Hepatocyte (in vitro differentiated cells): ENCODE results near the gene KIF26B. TPM values are rescaled to one million over a fixed set of nuclear protein-coding genes. Genes with fewer than 3 reads are reported as not detected.

Source experiments
- DNase-seq: peaks from one replicate; pipeline ENCODE4 v3.0.0-alpha.2; 2016; ENCODE audit warnings: low spot score
- H2AFZ ChIP-seq: fragments of 200-600 bp; sonication (generic); 2 replicates; pipeline ENCODE4 v1.6.0; 2016; ENCODE audit warnings: antibody characterized with exemption, mild to moderate bottlenecking
- H3K27ac ChIP-seq: fragments of 200-600 bp; sonication (generic); 2 replicates; pipeline ENCODE4 v1.5.1; 2016; ENCODE audit warnings: mild to moderate bottlenecking
- H3K27me3 ChIP-seq: fragments of 200-600 bp; sonication (generic); 2 replicates; pipeline ENCODE4 v1.6.1; 2016
- H3K36me3 ChIP-seq: fragments of 200-600 bp; sonication (generic); replicated peaks from 2 replicates; pipeline ENCODE4 v1.5.1; 2016; ENCODE audit warnings: low read depth; ENCODE audit not compliant: insufficient read depth
- H3K4me1 ChIP-seq: fragments of 200-600 bp; sonication (generic); 2 replicates; pipeline ENCODE4 v1.5.1; 2016; ENCODE audit warnings: mild to moderate bottlenecking, moderate library complexity; ENCODE audit not compliant: insufficient read depth
- H3K4me2 ChIP-seq: fragments of 200-600 bp; sonication (generic); 2 replicates; pipeline ENCODE4 v1.6.0; 2016
- H3K4me3 ChIP-seq: fragments of 200-600 bp; sonication (generic); 2 replicates; pipeline ENCODE4 v1.5.1; 2016; ENCODE audit warnings: mild to moderate bottlenecking
- H3K79me2 ChIP-seq: fragments of 200-600 bp; sonication (generic); 2 replicates; pipeline ENCODE4 v1.6.0; 2017; ENCODE audit warnings: mild to moderate bottlenecking
- H3K9me2 ChIP-seq: fragments of 200-600 bp; sonication (generic); replicated peaks from 2 replicates; pipeline ENCODE4 v1.6.0; 2017; ENCODE audit warnings: mild to moderate bottlenecking; ENCODE audit not compliant: insufficient read depth
- H3K9me3 ChIP-seq: fragments of 200-600 bp; sonication (generic); 2 replicates; pipeline ENCODE4 v1.5.1; 2016; ENCODE audit warnings: low read depth, mild to moderate bottlenecking
- H4K20me1 ChIP-seq: fragments of 200-600 bp; sonication (generic); 2 replicates; pipeline ENCODE4 v1.6.0; 2016; ENCODE audit warnings: mild to moderate bottlenecking; ENCODE audit not compliant: insufficient read depth, poor library complexity, severe bottlenecking
- EZH2 ChIP-seq: fragments of 200-600 bp; sonication (generic); IDR thresholded peaks from 2 replicates; pipeline ENCODE4 v1.6.1; 2016; ENCODE audit warnings: antibody characterized with exemption, mild to moderate bottlenecking, borderline replicate concordance
- EZH2phosphoT487 ChIP-seq: fragments of 200-600 bp; sonication (generic); IDR thresholded peaks from one replicate; pipeline ENCODE4 v1.6.1; 2018; ENCODE audit warnings: antibody characterized with exemption, mild to moderate bottlenecking, low read depth, moderate library complexity; ENCODE audit not compliant: unreplicated experiment, severe bottlenecking
- WGBS: methylation state at CpG from one replicate; pipeline ENCODE4 v1.1.6; 2016; ENCODE audit warnings: low lambda C conversion rate; ENCODE audit errors: missing lambda C conversion rate; 5-methylcytosine and 5-hydroxymethylcytosine counted together
- polyA plus RNA-seq: library from polyadenylated mRNA; unstranded; fragments of >200 nt; fragmentation: Nextera tagmentation; extraction: Ambion mirVana; gene quantifications from 2 replicates; pipeline ENCODE4 v1.2.1, GENCODE V29; 2016
- total RNA-seq: library from RNA; depleted of rRNA; stranded (reverse); fragments of >200 nt; gene quantifications from 2 replicates; pipeline ENCODE4 v1.2.3, GENCODE V29; 2014
- TF ChIP-seq, protein P1 (sequence below): fragments of 200-600 bp; sonication (generic); IDR thresholded peaks from 2 replicates; pipeline ENCODE4 v1.5.1; 2016; ENCODE audit warnings: antibody characterized with exemption, mild to moderate bottlenecking; ENCODE audit not compliant: poor library complexity

KIF26B gene
- total and polyA plus RNA-seq, 2 experiments from 2014 or later = 12.7 to 21.6 TPM

DNA sequence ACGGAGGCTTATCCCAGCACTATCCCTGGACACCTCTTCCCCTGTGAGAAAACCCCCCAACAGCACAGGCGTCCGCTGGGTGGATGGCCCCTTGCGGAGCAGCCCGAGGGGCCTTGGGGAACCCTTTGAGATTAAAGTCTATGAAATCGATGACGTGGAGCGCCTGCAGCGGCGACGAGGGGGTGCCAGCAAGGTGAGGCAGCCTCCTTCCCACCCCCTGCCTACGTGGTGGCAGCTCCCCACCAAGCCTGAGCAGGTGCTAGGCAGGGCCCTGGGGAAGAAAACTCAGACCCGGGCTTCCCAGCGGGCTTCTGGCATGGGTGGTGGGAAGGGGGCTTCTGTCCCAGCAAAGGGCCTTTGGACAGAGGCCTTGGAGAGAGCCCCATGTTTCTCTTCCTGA lies 543.3 kb downstream of the KIF26B start:
- Histone ChIP-seq H3K9me3 (no peaks in the 10 kb centered on the region), H4K20me1 (no peaks in the 10 kb centered on the region), H2AFZ (no peak overlapping the region), H3K4me2 (no peak overlapping the region), H3K79me2 (no peaks in the 10 kb centered on the region), H3K27me3 (no peaks in the 10 kb centered on the region), H3K4me1 (no peaks in the 10 kb centered on the region), H3K27ac (no peak overlapping the region), H3K4me3 (no peak overlapping the region), H3K9me2 (no peaks in the 10 kb centered on the region), H3K36me3 (no peaks in the 10 kb centered on the region)
- WGBS = 94% methylated on average over 14 of the region's 14 CpGs
- no peak for DNase-seq
- no peak for TF ChIP-seq EZH2
- no peak for TF ChIP-seq EZH2phosphoT487
- TF ChIP-seq, protein P1, sequence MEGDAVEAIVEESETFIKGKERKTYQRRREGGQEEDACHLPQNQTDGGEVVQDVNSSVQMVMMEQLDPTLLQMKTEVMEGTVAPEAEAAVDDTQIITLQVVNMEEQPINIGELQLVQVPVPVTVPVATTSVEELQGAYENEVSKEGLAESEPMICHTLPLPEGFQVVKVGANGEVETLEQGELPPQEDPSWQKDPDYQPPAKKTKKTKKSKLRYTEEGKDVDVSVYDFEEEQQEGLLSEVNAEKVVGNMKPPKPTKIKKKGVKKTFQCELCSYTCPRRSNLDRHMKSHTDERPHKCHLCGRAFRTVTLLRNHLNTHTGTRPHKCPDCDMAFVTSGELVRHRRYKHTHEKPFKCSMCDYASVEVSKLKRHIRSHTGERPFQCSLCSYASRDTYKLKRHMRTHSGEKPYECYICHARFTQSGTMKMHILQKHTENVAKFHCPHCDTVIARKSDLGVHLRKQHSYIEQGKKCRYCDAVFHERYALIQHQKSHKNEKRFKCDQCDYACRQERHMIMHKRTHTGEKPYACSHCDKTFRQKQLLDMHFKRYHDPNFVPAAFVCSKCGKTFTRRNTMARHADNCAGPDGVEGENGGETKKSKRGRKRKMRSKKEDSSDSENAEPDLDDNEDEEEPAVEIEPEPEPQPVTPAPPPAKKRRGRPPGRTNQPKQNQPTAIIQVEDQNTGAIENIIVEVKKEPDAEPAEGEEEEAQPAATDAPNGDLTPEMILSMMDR = no peak

DNA sequence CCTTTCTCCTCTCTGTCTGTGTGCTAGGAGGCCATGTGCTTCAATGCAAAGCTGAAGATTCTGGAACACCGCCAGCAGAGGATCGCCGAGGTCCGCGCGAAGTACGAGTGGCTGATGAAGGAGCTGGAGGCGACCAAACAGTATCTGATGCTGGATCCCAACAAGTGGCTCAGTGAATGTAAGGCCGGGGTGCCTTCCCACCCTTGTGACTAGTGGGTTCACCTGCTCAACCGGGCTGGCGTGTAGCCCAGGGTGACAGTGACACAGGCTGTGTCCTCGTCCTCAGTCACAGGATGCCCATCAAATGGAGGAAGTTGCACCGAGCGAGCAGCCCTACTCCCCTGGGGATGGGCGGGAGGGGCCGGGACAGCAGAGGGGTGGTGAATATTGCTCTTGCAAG lies 544.1 kb downstream of the KIF26B start:
- Histone ChIP-seq H3K9me3 (no peaks in the 10 kb centered on the region), H4K20me1 (no peaks in the 10 kb centered on the region), H3K9me2 (no peaks in the 10 kb centered on the region), H3K27me3 (no peaks in the 10 kb centered on the region), H3K79me2 (no peaks in the 10 kb centered on the region), H3K36me3 (no peaks in the 10 kb centered on the region), H2AFZ (no peak overlapping the region), H3K4me1 (no peaks in the 10 kb centered on the region), H3K4me3 (no peak overlapping the region), H3K27ac (no peak overlapping the region), H3K4me2 (no peak overlapping the region)
- TF ChIP-seq EZH2phosphoT487 (no peak), EZH2 (no peak)
- TF ChIP-seq, protein P1 = no peak
- 94% methylated on average over 16 of the region's 16 CpGs for WGBS
- DNase-seq = no peak

DNA sequence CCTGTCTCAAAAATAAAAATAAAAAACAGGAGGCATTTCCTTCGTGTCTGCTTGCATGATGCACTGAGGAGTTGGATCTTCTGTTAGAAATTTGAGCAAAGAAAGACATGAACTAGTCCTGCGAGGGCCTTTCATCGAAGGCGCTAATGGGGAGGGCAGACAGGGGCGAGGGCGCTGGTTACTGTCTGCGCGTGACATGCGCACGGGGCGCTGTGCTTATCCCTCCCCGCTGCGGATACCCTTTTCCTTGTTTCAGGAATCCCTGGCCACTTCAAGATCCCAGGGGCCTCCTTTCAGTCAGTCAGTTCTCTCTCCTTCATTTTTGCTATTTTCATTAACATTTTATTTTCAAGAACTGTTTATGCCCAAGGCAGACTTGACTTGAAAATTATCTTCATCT lies 545.8 kb downstream of the KIF26B start:
- H3K4me2 ChIP-seq = no peak overlapping the region
- H3K4me1 ChIP-seq = no peaks in the 10 kb centered on the region
- no peaks in the 10 kb centered on the region for H4K20me1 ChIP-seq
- H2AFZ ChIP-seq = no peak overlapping the region
- no peak for DNase-seq
- H3K36me3 ChIP-seq = no peaks in the 10 kb centered on the region
- no peaks in the 10 kb centered on the region for H3K27me3 ChIP-seq
- WGBS = 98% methylated on average over 13 of the region's 13 CpGs
- H3K27ac ChIP-seq = no peak overlapping the region
- no peaks in the 10 kb centered on the region for H3K9me3 ChIP-seq
- TF ChIP-seq EZH2phosphoT487 (no peak), EZH2 (no peak)
- TF ChIP-seq, protein P1 = no peak
- no peaks in the 10 kb centered on the region for H3K79me2 ChIP-seq
- no peaks in the 10 kb centered on the region for H3K9me2 ChIP-seq
- H3K4me3 ChIP-seq = no peak overlapping the region

DNA sequence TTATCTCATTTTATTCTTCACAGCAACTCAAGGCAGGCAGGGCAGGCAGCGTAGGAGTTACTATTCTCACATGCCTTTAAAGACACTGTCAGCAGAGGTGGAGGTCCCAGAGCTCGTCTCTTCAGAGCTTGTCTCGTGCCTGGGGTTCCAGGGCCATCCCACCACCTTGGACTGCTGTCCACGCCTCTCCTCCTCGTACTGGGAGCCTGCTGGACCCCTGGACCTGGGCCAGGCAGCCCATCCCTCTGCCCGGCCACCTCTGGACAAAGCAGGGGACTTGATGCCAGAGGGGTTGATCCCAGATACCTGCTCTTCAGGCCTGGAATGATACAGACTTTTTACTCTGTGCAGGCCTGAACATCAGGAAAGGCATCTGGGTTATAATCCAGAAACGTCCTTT lies 546.8 kb downstream of the KIF26B start:
- 94% methylated on average over 7 of the region's 7 CpGs for WGBS
- H3K9me3 ChIP-seq = no peaks in the 10 kb centered on the region
- H3K4me1 ChIP-seq = no peaks in the 10 kb centered on the region
- H3K27me3 ChIP-seq = no peaks in the 10 kb centered on the region
- H3K27ac ChIP-seq = no peak overlapping the region
- TF ChIP-seq EZH2phosphoT487 (no peak), EZH2 (no peak)
- TF ChIP-seq, protein P1 = no peak
- H3K36me3 ChIP-seq = no peaks in the 10 kb centered on the region
- H2AFZ ChIP-seq = no peak overlapping the region
- H3K4me2 ChIP-seq = no peak overlapping the region
- H3K9me2 ChIP-seq = no peaks in the 10 kb centered on the region
- H3K4me3 ChIP-seq = no peak overlapping the region
- no peaks in the 10 kb centered on the region for H4K20me1 ChIP-seq
- H3K79me2 ChIP-seq = no peaks in the 10 kb centered on the region
- DNase-seq = no peak
